GM12865 (cell line): ENCODE data around the gene KLB.
"Not testable (repeated sequence)": the region's sequence is repeated elsewhere in the genome, so short reads cannot be mapped to it uniquely, and the experiment has no call there.

Source experiments
- DNase-seq: peaks from one replicate; pipeline ENCODE4 v3.0.0; 2010; ENCODE audit warnings: low read depth
- H3K4me3 ChIP-seq: 2 replicates; pipeline ENCODE4 v1.5.1; 2011; ENCODE audit warnings: mild to moderate bottlenecking, low read depth, low read length, control low read depth
- CTCF ChIP-seq: IDR thresholded peaks from 2 replicates; pipeline ENCODE4 v1.5.1; 2011; ENCODE audit warnings: low read length, control low read depth, low read depth, inconsistent platforms; ENCODE audit not compliant: insufficient read depth; ENCODE audit errors: missing control alignments

The KLB gene

GRCh38 chr4:39367166-39367565, 39.6 kb upstream of the KLB start:
- H3K4me3 ChIP-seq: no peak overlapping the region
- DNase-seq: no peak
- TF ChIP-seq CTCF: no peak

- no peak overlapping the region for H3K4me3 ChIP-seq
- TF ChIP-seq CTCF: no peak
- no peak for DNase-seq
Measured at GRCh38 chr4:39369301-39369700, 37.4 kb upstream of the KLB start.

- DNase-seq, H3K4me3 ChIP-seq: not testable (repeated sequence)
Measured at GRCh38 chr4:39371209-39371608, 35.5 kb upstream of the KLB start.

GRCh38 chr4:39375478-39375877, 31.3 kb upstream of the KLB start:
- no peak overlapping the region for H3K4me3 ChIP-seq
- no peak for DNase-seq
- TF ChIP-seq CTCF: no peak

GRCh38 chr4:39383690-39384089, 23.0 kb upstream of the KLB start:
- H3K4me3 ChIP-seq: no peak overlapping the region
- no peak for TF ChIP-seq CTCF
- DNase-seq: no peak

GRCh38 chr4:39384563-39384962, 22.2 kb upstream of the KLB start:
- TF ChIP-seq CTCF: no peak
- no peak for DNase-seq
- H3K4me3 ChIP-seq: no peak overlapping the region

- no peak for TF ChIP-seq CTCF
- DNase-seq: no peak
- no peak overlapping the region for H3K4me3 ChIP-seq
Measured at GRCh38 chr4:39390603-39391002, 16.1 kb upstream of the KLB start.

- H3K4me3 ChIP-seq: no peak overlapping the region
- no peak for DNase-seq
- no peak for TF ChIP-seq CTCF
Measured at GRCh38 chr4:39394706-39395105, 12.0 kb upstream of the KLB start.

- H3K4me3 ChIP-seq, DNase-seq: not testable (repeated sequence)
Measured at GRCh38 chr4:39401640-39402039, 5.1 kb upstream of the KLB start.
